GM18951 (cell line): ENCODE results near the gene ALOX5AP.

ENCODE experiments used
- POLR2A ChIP-seq: IDR thresholded peaks from 4 replicates; pipeline ENCODE4 v1.6.1; 2011; ENCODE audit warnings: mild to moderate bottlenecking; ENCODE audit not compliant: insufficient read length, insufficient read depth; ENCODE audit errors: extremely low read depth
- in situ Hi-C: fragments of 300-500 bp; cut with MboI; formaldehyde crosslinking; loops from one replicate; pipeline ENCODE4 v1.12.0; 2022; ENCODE audit warnings: low sequenced_read_pairs, mixed read lengths, inconsistent platforms; ENCODE audit not compliant: unreplicated experiment

ALOX5AP gene

DNA sequence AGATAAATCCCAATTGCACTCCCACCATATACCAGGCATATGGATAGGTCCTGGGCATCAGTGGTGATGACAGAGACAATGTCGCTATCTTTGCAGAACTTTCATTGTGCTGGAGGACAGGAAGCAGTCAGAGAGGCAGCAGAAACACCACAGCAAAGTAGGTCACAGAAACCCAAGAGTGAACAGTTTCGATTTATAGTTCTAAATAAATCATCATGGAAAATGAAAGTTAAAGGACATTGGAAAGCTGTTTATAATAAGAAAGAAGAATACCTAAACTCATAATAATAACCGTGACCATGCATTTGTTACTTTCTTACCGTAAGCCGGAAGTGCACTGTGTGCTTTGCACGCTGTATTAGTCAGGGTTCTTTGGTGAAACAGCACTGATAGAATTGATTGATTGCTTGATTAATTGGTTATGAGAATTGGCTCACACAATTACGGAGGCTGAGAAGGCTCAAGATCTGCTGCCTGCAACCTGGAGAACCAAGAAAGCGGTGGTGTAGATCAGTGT is 38.9 kb downstream of the ALOX5AP start:
- in situ Hi-C loops, result no loop called here
- no peak for TF ChIP-seq POLR2A

DNA sequence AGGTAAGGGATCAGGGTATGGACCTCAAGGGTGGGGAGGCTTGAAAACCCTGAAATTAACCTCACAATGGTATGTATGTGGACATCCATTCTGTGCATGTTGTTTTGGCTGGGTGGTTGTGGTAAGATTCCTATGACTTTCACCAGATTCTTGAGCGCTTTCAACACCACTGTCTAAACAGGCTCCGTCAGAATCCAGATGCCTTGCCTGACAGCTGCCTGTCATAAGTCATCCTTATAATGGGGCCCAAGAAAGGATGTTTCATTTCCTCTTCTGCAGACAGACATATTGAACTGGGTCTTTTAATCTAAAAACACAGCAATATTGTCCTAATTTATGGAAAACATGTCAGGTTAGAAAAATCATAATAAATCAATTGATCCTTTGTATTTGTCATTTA is 41.3 kb downstream of the ALOX5AP start:
- TF ChIP-seq POLR2A, result no peak
- in situ Hi-C loops, result no loop called here

DNA sequence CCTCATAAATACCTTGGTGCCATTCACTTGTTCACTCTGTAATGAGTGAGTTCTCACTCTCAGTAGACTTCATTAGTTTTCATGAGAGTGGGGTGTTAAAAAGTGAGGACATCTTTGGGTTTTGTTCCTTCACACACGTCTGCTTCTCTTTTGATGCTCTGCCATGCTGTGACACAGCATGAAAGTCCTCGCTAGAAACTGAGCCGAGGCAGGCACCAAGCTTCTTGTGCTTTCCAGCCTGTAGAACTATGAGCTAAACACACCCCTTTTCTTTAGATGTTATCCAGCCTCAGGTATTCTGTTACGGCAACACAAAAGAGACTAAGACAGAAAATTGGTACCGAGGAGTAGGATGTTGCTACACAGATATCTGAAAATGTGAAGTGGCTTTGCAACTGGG is 43.7 kb downstream of the ALOX5AP start:
- in situ Hi-C loops, result no loop called here
- TF ChIP-seq POLR2A, result no peak

DNA sequence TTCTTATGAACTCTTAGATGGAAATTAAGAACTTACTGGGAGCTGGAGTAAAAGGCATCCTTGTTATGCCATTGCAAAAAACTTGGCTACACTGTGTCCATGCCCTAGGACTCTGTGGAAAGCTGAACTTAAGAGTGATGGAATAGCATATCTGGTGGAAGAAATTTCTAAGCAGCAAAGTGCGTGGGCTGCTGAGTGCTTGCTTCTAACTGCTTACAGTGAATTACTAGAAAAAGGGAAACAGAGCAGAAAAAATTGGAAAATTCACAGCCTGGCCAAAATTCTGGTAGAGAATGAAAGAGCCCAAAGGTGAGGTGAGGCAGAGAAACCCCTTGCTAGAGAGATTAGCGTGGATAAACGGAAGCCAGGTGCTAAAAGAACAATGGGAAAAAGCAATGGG is 44.3 kb downstream of the ALOX5AP start:
- in situ Hi-C loops, result no loop called here
- TF ChIP-seq POLR2A, result no peak

DNA sequence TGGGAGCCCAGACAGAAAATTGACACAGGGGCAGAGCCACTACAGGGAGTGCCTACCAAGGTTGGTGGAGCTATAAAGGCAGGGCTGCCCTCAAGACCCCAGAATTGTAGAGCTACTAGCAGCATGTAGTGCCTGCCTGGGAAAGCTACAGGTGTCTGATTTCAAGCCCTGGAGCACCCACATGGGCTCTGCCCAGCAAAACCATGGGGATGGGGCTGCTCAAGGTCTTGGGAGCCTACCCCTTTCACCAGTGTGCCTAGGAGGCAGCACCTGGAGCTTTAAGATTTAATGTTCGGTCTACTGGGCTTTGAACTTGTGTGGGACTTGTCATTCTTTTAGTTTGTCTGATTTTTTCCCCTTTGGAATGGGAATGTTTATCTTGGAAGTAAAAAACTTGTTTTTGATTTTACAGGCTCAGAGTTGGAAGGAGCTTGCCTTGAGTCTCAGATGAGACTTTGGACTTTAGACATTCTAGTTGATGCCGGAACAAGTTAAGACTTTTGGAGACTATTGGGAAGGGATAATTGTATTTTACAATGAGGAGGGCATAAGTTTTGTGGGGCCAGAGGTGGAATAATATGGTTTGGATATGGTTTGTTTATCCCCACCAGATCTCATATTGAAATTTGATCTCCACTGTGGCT is 45.1 kb downstream of the ALOX5AP start:
- TF ChIP-seq POLR2A, result no peak
- in situ Hi-C loops, result no loop called here

DNA sequence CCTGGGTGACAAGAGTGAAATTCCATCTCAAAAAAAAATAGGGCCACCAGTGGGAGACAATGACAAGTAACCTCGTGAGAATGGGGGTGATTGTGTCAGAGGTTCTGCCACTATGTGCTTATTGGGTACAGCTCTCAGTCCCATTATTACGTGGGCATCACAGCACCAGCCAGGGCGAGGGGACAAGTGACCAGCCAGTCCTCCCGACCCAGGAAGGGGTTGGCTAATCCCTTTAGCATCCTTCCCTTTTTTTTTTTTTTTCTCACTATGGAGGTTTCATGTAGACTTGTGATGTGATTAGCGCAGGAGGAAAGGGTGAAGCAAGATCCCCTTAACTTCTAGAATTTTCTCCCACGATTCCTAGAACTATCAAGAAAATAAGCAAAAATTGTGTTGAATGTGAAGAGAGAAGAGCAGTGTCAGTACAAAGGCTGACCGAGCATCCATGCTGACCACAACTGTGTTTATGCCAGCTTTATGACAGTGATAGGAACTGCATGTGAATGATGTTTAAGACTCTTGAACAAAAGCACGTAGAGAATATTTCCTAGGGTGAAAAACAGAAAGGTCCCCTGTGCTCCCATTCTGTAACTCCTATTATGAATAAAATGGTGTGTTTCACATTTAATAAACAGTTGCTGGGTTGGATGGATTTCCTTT is 50.0 kb downstream of the ALOX5AP start:
- in situ Hi-C loops, result no loop called here
- TF ChIP-seq POLR2A, result no peak

DNA sequence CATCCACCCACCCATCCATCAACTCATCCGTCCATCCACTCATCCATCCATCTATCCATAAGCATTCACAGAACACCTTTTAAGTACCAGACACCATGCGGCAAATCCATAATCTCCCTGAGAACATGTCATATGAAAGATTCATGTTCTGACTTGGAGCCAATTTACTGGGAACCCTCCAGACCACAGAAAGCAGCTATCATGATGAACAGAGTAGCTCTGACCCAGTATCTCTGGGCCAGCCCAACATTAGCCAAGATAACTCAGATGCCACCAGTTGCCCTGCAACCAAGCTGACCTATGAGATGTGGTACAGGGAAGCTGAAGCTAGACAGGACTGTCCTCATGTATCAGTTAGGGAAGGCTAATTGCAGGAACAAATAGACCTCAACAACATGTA is 51.3 kb downstream of the ALOX5AP start:
- in situ Hi-C loops, result no loop called here
- TF ChIP-seq POLR2A, result no peak

DNA sequence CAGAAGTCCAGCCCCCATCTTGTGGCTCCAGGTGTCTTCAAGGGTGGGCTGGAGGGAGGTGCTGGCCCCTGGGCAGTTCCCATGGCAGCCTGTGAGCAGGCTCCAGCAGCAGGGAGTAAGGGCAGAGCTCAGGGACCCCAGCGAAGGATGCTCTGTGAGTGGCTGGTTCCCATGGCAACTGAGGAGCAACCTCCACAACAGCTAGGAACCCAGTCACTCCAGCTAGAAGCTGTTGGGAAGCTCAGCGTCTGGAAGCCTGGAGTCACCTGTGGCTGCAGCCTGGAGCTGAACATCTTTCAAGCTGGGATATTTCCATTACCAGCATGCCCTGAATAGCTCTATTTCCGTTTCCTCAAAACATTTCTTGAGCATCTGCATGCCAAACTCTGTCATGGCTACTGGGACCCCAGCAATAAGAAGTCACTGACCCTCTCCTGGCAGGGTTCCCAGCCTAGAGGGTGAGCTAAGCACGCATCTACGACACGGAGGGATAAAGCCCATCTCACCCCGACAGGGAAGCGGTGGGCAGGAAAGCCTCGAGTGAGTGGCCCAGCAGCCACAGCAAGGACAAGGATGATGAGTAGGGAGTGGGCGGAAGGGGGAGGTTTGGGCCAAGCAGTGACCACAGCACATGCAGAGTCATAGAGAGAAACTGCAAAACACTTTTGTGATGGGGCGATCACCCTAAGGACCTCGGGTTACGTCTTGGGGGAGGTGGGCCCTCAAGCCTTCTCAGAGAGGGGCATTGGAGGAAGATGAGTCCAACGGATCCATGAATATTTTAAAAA is 52.6 kb downstream of the ALOX5AP start:
- TF ChIP-seq POLR2A, result no peak
- in situ Hi-C loops, result no loop called here

DNA sequence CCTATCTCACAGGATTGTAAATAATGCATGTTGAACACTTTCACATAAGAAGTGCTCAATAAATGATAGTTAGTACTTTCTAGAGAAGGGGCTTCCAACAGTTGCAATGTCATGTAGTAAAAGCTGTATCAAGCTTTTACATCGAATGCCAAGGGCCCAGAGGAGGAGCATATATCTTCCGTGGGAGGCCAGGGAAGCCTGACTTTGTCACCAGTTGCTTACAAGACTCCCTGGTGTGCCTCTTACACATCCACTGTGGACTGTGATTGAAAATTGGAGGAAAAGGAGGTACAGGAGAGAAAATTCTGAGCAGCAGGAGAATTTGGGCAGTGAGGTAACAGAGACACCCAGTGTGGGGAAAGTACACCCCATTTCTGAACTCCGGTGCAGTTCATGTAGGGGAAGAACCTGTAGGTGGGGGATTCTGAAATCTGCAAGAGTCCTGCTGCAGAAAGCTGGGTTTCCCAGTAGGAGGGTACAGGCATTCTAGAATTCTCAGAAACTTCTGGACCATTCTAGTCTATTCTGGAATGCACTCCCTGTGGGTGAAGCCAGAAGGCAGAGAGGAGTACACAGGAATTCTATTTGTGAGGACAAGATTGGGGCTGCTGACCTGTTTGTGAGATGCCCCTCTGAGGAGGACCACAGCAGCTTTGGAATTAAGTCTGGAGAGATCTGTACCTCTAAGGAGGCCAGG is 54.0 kb downstream of the ALOX5AP start:
- in situ Hi-C loops, result no loop called here
- no peak for TF ChIP-seq POLR2A

DNA sequence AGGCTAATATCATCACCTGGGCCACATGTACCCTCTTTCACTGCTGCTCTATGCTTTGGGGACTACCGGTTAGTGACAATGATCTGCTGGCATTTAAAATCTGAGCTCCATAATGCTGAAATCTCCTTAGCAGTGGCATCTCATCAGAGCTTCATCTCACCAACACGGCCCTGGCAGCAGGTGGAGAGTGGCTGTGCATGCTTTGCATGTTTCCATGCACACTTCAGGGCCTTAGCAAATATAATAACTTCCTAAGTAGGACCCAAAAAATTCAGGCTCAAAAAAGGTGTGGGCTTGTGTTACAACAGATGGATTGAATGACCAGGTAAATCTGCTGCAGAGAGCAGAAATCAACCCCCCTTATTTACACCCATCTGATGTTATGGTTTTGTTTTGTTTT is 55.2 kb downstream of the ALOX5AP start:
- in situ Hi-C loops, result loop anchor here (10.0 kb wide), 1 partner anchor 106 kb away; no protein-coding TSS in a partner anchor
- no peak for TF ChIP-seq POLR2A

DNA sequence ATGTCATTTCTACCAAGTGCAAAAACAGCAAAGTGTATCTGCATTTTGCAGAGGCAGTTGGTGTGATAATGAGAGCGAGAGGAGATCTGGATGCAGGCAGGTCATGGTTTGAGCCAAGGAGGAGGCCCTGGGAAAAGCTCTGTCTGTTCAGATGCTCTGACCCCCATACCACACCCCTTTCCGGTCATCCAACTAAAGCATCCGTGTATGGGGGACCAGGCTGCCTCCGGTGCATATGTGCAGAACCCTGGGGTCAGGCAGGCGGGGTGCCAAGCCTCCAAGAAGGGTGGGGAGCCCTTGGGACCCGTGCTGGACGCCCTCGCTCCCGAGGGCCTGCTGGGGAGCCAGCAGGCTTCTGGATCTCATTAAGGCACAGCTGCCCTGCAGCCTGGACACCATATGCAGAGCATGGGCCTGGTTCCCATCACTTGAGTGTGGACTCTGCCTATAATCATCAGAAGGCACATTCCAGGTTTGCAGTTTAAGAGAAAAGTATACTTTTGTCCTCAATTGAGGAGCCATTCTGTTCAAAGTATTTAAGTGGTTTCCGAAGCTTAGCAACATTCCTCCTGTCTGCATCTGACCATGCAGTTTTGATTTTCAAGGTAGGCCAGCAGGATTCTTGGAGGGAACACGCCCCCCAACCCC is 56.1 kb downstream of the ALOX5AP start:
- TF ChIP-seq POLR2A, result no peak
- in situ Hi-C loops, result loop anchor here (10.0 kb wide), 1 partner anchor 107 kb away; no protein-coding TSS in a partner anchor

DNA sequence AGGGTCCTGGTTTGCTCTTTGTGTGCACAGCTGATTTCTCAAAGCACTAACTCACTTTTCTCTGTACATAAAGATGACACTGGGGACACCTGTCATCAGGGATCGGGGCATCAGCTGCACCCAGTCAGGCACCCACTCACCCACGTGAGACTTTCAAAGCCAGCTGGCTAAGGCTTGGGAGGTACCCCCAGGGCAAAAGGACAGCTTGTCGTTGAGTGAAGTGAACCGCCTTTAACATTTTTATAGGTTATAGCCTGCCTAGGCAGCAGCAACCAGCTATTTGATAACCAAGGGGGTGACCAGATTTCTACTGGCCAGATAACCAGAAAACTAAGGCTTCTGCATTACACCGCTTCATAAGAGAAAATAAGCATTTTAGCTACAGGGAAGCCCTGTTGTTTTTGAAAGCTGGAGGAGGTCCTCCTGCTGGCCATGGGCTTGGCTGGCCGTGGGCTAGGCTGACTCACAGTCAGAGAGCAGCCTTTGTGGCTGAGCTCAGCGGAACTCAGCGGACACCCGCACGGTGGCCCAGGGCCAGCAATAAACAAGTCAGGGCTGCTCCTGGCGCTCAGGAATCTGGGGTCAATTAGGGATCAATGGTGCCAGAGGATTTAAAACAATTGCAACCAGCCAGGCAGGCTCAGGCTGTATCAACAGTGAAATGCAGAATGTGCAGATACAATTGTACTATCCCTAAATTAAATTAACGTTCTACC is 57.1 kb downstream of the ALOX5AP start:
- in situ Hi-C loops, result loop anchor here (10.0 kb wide), 1 partner anchor 108 kb away; no protein-coding TSS in a partner anchor
- no peak for TF ChIP-seq POLR2A
